GM12864 (cell line): ENCODE data around the gene CD2.
"Not testable (repeated sequence)": the region's sequence is repeated elsewhere in the genome, so short reads cannot be mapped to it uniquely, and the experiment has no call there.

Source experiments
- DNase-seq: peaks from one replicate; pipeline ENCODE4 v3.0.0-alpha.2; 2011; ENCODE audit warnings: low read depth
- H3K4me3 ChIP-seq: 2 replicates; pipeline ENCODE4 v1.5.1; 2011; ENCODE audit warnings: mild to moderate bottlenecking, low read depth, low read length, control low read depth
- CTCF ChIP-seq: IDR thresholded peaks from 2 replicates; pipeline ENCODE4 v1.5.1; 2011; ENCODE audit warnings: low read depth, mild to moderate bottlenecking, moderate library complexity, low read length, control low read depth, inconsistent platforms; ENCODE audit errors: missing control alignments

The CD2 gene

GRCh38 chr1:116751146-116751545 is 3.1 kb upstream of the CD2 start:
- no peak for DNase-seq
- TF ChIP-seq CTCF: no peak
- no peak overlapping the region for H3K4me3 ChIP-seq

DNA sequence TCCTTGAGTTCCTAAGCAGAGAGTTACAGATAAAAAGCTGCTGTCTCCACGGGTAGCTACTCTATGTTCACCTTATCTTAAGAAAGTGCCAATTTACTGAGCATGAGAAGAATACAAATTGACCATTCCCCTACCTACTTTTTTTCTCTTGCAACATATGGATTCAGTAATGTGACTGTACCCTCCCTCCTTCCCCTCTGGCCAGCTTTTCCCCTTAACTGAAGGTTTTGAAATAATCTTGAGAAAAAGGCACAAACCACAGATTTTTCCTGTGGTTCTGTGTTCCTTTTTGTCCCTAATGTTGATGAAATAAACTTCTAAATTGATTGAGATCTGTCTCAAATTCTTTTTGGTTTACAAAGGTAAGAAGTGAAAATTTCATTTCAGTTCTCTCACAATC is 2.6 kb upstream of the CD2 start:
- TF ChIP-seq CTCF: no peak
- no peak for DNase-seq
- no peak overlapping the region for H3K4me3 ChIP-seq

GRCh38 chr1:116753312-116753711 is 918 bp upstream of the CD2 start:
- no peak for TF ChIP-seq CTCF
- DNase-seq: no peak
- H3K4me3 ChIP-seq: no peak overlapping the region

DNA sequence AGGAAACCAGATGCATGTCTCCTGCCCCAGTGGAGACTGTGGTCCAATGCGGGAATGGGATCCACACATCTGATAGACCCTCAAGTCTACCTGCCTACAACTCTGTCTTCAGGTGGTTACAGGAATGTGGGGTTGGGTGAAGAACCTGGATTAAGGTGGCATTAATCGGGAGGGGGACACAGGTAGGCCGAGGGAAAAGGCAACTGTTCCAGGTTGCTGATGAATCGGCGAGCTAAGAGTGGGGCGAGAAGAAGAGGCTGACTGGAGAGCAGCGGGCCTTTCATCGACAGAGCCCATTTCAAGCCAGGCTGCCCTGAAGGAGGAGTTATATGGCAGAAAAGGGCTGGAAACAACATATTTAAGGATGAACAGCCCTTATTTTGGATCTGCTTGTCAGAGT is 836 bp downstream of the CD2 start:
- TF ChIP-seq CTCF: no peak
- H3K4me3 ChIP-seq: no peak overlapping the region
- no peak for DNase-seq

DNA sequence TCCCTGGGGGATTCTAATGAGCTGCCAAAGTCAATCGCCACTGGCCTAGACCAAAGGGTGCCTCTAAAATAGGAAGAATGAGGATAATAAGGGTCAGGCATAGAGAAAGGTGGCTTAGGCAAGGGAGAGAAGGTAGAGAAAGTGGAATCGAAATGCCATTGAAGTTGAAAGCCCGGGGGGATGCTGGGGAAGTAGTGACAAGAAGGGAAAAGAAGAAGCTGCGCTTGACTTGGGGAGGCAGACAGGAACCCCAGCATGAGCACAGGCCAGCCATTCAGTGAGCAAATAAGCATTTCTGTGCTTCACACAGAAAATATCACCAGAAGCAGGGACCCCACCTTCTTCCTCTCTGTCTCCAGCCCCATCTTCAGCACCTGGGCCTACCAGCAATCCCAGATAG is 1.5 kb downstream of the CD2 start:
- no peak for TF ChIP-seq CTCF
- no peak overlapping the region for H3K4me3 ChIP-seq
- no peak for DNase-seq

- DNase-seq, H3K4me3 ChIP-seq: not testable (repeated sequence)
Measured at GRCh38 chr1:116756092-116756491, 1.9 kb downstream of the CD2 start.

- not testable (repeated sequence) for H3K4me3 ChIP-seq, DNase-seq
Measured at GRCh38 chr1:116758456-116758815, 4.2 kb downstream of the CD2 start.

GRCh38 chr1:116759636-116760035 is 5.4 kb downstream of the CD2 start:
- DNase-seq: no peak
- H3K4me3 ChIP-seq: no peak overlapping the region
- TF ChIP-seq CTCF: no peak
